Activated naive CD8-positive, alpha-beta T cell (primary cell): ENCODE results near the gene PPP1R8.
A peak's percentile ranks its signal among the peaks of the same experiment; 100 is the strongest.
"Not testable (repeated sequence)": the region's sequence is repeated elsewhere in the genome, so short reads cannot be mapped to it uniquely, and the experiment has no call there.

Experiments
- H3K27ac Mint-ChIP-seq: one replicate; pipeline ENCODE4 v1.8.0; 2021; ENCODE audit warnings: mixed read lengths
- H3K27me3 Mint-ChIP-seq: one replicate; pipeline ENCODE4 v1.8.0; 2021; ENCODE audit warnings: mixed read lengths
- H3K36me3 Mint-ChIP-seq: one replicate; pipeline ENCODE4 v1.8.0; 2021; ENCODE audit warnings: mixed read lengths
- H3K4me1 Mint-ChIP-seq: one replicate; pipeline ENCODE4 v1.8.0; 2021; ENCODE audit warnings: low read depth, mixed read lengths
- H3K4me3 Mint-ChIP-seq: one replicate; pipeline ENCODE4 v1.8.0; 2021; ENCODE audit warnings: mild to moderate bottlenecking, mixed read lengths
- H3K9me3 Mint-ChIP-seq: one replicate; pipeline ENCODE4 v1.8.0; 2021; ENCODE audit warnings: low read depth, mixed read lengths

PPP1R8 gene

DNA sequence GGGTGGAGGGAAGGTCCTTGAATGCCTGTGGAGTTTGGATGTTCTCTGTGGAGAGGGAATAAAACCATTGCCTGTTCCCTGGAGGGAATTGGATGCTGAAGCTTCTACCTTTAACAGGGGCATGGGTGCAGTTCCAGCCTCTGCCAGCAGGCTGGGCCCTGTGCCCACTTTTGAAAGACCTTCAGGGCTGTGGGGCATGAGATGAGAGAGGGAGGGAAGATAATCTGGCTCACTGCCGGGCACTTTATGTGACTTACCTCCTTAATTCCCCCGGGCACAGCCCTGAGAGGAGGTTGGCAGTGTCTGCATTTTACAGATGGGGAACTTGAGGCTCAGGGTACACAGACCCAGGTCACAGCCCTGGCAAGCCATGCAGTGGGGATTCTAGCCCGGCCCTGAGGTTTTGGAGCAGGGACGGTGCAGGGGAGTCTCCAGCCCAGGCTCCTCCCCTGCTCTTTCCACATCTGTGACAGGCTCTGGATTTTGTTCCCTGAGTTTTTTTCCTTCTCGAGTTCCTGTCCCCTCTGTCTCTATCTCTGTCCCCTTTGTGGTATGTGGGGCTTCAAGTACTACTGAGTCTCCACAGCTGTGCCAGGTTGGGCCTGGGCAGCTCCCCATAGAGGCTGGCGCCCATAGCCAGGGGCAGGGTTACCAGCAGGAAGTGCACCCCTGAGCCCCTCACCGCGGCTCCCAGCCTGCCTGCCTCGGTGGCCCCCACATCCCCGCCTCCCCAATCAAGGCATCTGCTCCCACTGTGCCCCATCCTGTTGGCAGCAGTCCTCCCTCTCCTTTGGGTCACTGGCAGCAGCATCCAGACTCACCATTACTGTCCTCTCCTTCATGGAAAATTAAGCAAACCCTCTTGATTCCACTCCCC lies 27.7 kb downstream of the PPP1R8 start:
- Mint-ChIP-seq H3K4me3 (no peak overlapping the region), H3K9me3 (no peaks in the 10 kb centered on the region), H3K27ac (no peak overlapping the region), H3K4me1 (peaks cover 16% of the 10 kb centered on the region), H3K36me3 (no peaks in the 10 kb centered on the region), H3K27me3 (no peaks in the 10 kb centered on the region)

DNA sequence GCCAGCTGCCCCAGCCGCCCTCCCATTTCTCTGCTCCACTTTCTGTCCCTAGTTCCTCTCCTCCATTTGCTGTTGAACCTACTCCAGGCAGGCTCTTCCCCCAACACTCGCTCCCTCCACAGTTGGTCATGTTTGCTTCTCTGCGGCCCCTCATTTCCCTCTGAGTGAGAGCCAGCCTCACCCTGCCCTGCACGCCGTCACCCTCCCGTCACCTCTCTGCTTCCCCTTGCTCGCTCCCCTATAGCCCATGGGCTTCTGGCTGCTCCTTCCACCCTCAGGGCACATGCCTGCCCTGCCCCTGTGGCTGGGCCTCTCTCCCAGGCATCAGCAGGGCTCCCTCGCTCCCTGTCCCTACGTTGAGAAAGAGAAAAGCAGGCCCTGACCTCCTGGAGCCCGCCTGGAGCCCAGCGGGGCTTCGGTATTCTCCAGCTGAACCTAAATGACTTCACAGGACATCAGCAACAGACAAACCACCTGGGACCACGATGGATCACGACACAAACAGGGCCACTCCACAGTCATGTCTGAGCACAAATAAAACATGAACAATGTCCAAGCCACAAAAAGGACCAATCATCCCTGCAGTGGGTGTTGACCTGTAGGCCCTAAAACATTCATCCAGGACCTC lies 28.5 kb downstream of the PPP1R8 start:
- peaks cover 22% of the 10 kb centered on the region for H3K4me1 Mint-ChIP-seq
- H3K27me3 Mint-ChIP-seq = no peaks in the 10 kb centered on the region
- no peaks in the 10 kb centered on the region for H3K9me3 Mint-ChIP-seq
- no peak overlapping the region for H3K27ac Mint-ChIP-seq
- H3K36me3 Mint-ChIP-seq = no peaks in the 10 kb centered on the region
- no peak overlapping the region for H3K4me3 Mint-ChIP-seq

DNA sequence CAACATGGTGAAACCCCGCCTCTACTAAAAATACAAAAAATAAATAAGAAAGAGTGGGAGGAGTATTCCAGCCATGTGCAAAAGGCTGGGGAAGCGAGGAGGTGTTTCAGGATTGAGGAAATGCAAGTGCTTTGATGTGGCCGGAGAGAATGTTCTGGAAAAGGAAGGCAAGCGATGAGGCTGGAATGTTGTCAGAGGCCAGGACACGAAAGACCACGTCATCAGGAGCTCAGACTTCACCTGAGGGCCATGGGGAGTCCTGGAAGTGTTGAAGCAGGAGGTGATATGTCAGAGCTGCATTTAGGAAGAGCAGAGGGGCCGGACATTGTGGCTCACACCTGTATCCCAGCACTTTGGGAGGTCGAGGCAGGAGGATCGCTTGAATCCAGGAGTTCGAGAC lies 30.9 kb downstream of the PPP1R8 start:
- no peak overlapping the region for H3K4me3 Mint-ChIP-seq
- H3K27me3 Mint-ChIP-seq = no peaks in the 10 kb centered on the region
- no peaks in the 10 kb centered on the region for H3K9me3 Mint-ChIP-seq
- H3K4me1 Mint-ChIP-seq = peaks cover 33% of the 10 kb centered on the region
- H3K27ac Mint-ChIP-seq = no peak overlapping the region
- H3K36me3 Mint-ChIP-seq = no peaks in the 10 kb centered on the region

DNA sequence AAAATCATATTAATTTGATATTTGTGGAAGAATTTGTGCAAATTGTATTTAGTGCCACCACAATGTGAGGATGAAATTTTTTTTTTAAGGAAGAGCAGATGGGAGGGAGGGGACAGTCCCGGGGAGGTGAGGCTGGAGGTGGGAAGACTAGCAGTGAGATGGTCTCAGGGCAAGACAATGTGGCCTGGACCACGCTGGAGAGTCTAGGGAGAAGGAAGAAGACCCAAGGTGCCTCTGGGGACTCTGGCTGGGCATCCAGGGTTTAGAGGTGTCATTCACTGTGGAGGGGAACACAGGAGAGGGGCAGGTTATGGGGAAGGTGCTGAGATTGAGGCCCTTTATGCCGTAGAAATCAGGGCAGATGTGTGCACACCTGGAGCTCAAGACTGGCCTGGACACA lies 31.4 kb downstream of the PPP1R8 start:
- Mint-ChIP-seq H3K4me3 (no peak overlapping the region), H3K36me3 (no peaks in the 10 kb centered on the region), H3K9me3 (no peaks in the 10 kb centered on the region), H3K27ac (no peak overlapping the region), H3K27me3 (no peaks in the 10 kb centered on the region), H3K4me1 (peaks cover 35% of the 10 kb centered on the region)

DNA sequence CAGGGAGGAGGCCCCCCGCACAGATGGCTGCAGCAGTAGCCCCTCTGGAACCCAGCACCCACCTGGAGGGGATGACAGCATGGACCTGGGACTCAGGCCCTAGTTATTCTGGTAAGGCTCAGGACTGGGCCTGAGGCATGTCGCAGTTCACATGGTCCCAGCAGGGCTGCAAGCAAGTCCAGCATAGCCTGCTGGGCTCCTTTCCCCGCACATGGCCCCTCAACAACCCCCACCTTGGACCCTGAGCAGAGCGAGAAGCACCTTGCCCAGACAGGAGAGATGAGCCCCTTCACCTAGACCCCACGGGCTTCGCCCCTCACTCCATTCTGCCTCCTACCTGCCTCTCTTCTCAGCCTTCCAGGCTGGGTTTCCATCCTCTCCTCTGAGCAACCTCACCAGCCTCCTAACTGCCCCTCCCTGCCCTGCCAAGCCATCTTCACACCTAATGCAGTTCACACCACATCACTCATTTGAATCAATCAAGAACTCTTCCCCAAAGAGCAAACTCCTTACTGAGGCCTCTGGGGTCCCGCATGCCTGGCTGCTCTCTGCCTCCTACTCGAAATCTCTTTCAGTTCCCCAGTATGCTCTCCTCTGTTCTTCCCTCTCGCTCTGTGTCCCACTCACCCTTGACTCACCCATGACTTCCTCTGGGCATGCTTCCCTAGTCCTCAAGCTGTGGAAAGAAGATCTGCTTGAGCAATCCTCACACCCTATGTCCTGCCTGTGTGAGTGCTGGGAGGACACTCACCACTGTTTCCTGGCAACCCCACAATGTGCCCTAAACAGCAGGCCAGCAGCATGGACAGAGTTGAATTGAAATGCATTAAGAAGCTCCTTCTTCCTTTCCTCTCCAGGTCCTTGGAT lies 32.3 kb downstream of the PPP1R8 start:
- no peaks in the 10 kb centered on the region for H3K36me3 Mint-ChIP-seq
- H3K4me1 Mint-ChIP-seq = peaks cover 38% of the 10 kb centered on the region
- no peak overlapping the region for H3K4me3 Mint-ChIP-seq
- no peaks in the 10 kb centered on the region for H3K9me3 Mint-ChIP-seq
- no peaks in the 10 kb centered on the region for H3K27me3 Mint-ChIP-seq
- peak overlapping the region; percentile 77 for H3K27ac Mint-ChIP-seq

DNA sequence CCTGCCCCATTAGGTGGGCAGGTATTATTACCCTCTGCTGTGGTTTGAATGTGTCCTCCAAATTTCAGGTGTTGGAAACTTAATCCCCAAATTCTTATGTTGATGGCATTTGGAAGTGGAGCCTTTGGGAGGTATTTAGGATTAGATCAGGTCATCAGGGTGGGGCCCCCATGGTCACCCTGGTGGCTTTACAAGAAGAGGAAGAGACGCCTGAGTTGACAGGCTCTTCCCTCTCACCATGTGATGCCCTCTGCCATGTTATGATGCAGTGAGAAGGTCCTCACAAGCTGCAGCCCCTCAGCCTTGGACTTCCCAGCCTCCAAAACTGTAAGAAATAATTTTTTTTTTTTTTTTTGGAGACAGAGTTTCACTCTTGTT lies 32.9 kb downstream of the PPP1R8 start:
- H3K27ac Mint-ChIP-seq = no peak overlapping the region
- peaks cover 38% of the 10 kb centered on the region for H3K4me1 Mint-ChIP-seq
- H3K27me3 Mint-ChIP-seq = no peaks in the 10 kb centered on the region
- no peaks in the 10 kb centered on the region for H3K36me3 Mint-ChIP-seq
- H3K9me3 Mint-ChIP-seq = no peaks in the 10 kb centered on the region
- no peak overlapping the region for H3K4me3 Mint-ChIP-seq

DNA sequence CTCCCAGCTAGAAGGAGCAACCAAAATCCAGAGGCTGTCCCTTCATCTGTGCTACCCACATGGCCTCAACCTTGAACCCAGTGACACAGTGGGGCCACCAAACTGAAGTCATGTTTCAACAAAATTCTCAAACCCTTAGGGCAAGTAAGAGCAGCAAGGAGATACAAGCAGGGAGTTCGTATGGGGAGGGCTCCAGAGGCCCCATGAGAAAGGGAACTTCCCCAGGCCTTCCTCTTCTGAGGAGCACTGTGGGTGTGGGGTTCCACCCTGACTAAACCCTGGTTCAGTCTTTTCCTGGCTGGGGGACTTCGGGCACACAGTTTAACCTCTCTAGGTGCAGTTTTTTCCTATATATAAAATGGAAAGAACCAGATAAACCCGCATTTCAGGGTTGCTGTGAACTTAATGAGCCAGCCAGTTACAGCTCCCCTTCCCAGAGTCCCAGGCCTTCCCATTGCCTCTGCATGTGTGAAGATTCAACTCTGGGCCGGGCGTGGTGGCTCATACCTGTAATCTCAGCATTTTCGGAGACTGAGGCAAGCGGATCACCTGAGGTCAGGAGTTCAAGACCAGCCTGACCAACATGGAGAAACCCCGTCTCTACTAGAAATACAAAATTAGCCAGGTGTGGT lies 33.8 kb downstream of the PPP1R8 start:
- Mint-ChIP-seq H3K27me3 (no peaks in the 10 kb centered on the region), H3K4me3 (peak overlapping the region; percentile 53), H3K36me3 (no peaks in the 10 kb centered on the region), H3K9me3 (no peaks in the 10 kb centered on the region), H3K4me1 (peaks cover 41% of the 10 kb centered on the region), H3K27ac (peak overlapping the region; percentile 94)

DNA sequence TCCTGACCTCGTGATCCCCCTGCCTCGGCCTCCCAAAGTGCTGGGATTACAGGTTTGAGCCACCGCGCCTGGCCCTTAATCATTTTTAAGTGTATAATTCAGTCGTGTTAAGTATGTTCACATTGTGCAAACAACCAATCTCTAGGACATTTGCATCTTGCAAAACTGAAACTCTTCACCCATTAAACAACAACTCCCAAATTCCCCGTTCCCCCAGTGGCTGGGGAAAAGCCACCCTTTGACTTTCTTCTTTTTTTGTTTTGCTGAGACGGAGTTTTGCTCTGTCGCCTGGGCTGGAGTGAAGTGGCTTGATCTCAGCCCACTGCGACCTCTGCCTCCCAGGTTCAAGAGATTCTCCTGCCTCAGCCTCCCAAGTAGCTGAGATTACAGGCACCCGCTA lies 35.2 kb downstream of the PPP1R8 start:
- Mint-ChIP-seq H3K4me3 (no peak overlapping the region), H3K9me3 (no peaks in the 10 kb centered on the region)

DNA sequence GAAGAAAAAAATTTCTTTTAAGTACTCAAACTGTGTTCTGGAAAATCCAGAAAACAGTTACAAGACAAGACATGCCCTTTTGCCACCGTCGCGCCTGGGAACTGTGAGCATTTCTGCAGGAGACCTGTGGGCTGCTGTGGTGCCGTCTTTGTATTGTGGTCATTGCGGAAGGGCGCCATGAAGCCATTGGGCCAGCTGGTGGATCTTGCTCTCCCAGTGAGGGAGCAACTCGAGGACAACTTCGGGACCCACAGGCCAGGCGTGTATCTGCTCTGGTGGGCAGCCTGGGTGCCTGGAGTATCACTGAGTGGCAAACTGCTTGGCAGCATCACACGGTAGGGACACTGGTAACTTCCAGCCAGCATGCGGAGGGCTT lies 38.0 kb downstream of the PPP1R8 start:
- no peaks in the 10 kb centered on the region for H3K36me3 Mint-ChIP-seq

More for the DNA sequence above, 35.2 kb downstream of the PPP1R8 start:
- Mint-ChIP-seq H3K4me1 (peaks cover 47% of the 10 kb centered on the region), H3K27me3 (no peaks in the 10 kb centered on the region), H3K36me3 (no peaks in the 10 kb centered on the region), H3K27ac (no peak overlapping the region)

DNA sequence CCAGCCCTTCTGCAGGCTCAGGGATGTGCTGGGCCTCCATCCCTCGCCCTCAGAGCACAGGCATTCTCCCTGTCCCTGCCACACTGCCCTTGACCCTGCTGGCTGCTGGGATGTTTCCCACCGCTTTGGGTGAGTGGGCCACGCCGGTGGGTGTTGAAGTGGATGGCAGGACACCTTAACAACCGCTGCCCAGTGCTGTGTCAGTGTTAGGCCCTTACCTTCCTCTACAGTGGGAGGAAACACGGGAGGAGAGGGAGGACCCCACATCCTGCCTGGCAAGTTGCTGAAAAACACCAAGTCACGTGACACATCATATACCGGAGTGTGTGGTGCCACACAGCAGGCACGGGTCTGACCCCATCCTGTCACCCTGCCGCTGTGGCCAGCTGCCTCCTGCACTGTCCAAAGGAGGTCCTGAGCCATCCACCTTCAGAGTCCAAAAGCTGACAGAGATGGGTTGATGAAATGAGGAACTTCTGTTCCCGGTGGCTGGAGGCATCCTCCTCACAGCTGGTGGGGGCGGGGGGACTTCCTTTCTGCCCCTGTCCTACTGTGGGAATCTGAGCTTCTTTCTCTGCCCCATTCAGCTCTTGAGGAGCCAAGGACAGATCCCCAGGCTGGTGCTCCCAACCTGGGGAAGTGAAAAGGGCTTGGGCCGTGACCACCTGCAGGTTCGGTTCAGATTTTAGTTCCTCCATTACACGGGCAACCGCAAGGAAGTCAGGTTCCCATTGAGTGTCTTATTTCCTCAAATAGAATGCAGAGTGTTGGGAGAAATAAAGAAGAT lies 38.5 kb downstream of the PPP1R8 start:
- Mint-ChIP-seq H3K4me1 (peaks cover 40% of the 10 kb centered on the region), H3K9me3 (no peaks in the 10 kb centered on the region), H3K27ac (peak overlapping the region; percentile 94), H3K36me3 (no peaks in the 10 kb centered on the region), H3K27me3 (no peaks in the 10 kb centered on the region), H3K4me3 (peak overlapping the region; percentile 77)

More for the DNA sequence above, 38.0 kb downstream of the PPP1R8 start:
- H3K4me1 Mint-ChIP-seq = peaks cover 43% of the 10 kb centered on the region
- peak overlapping the region; percentile 77 for H3K4me3 Mint-ChIP-seq
- H3K27ac Mint-ChIP-seq = peak overlapping the region; percentile 94
- H3K9me3 Mint-ChIP-seq = no peaks in the 10 kb centered on the region
- H3K27me3 Mint-ChIP-seq = no peaks in the 10 kb centered on the region

DNA sequence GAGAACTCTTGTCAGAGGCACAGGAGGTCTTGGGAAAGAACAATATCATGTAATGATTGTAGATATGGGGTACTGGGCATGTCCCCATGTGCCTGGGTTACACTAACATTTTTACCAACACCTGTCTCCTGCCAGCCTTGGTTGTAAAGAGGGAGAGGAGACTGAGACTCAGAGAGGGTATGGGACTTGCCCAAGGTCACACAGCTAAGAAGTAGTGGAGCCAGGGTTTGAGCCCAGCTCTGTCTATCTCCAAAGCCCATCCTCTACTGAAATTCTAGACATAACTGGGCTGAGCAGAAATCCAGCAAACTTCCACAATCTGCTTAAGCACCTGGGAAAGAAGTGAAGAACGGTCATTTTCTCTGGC lies 39.1 kb downstream of the PPP1R8 start:
- Mint-ChIP-seq H3K4me1 (peaks cover 38% of the 10 kb centered on the region), H3K9me3 (no peaks in the 10 kb centered on the region)

DNA sequence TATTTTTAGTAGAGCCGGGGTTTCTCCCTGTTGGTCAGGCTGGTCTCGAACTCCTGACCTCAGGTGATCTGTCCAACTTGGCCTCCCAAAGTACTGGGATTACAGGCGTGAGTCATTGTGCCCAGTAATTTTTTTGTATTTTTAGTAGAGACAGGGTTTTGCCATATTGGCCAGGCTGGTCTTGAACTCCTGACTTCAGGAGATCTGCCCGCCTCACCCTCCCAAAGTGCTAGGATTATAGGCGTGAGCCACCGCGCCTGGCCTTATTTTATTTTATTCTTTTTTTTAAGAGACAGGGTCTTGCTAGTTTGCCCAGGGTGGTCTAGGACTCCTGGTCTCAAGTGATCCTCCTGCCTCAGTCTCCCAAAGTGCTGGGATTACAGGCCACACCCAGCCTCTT lies 40.5 kb downstream of the PPP1R8 start:
- H3K9me3 Mint-ChIP-seq, H3K36me3 Mint-ChIP-seq, H3K27ac Mint-ChIP-seq, H3K27me3 Mint-ChIP-seq: not testable (repeated sequence)
- H3K4me3 Mint-ChIP-seq = peak overlapping the region; percentile 80
- peaks cover 42% of the 10 kb centered on the region for H3K4me1 Mint-ChIP-seq

More for the DNA sequence above, 39.1 kb downstream of the PPP1R8 start:
- Mint-ChIP-seq H3K36me3 (no peaks in the 10 kb centered on the region), H3K4me3 (peak overlapping the region; percentile 77), H3K27me3 (no peaks in the 10 kb centered on the region), H3K27ac (peak overlapping the region; percentile 94)

DNA sequence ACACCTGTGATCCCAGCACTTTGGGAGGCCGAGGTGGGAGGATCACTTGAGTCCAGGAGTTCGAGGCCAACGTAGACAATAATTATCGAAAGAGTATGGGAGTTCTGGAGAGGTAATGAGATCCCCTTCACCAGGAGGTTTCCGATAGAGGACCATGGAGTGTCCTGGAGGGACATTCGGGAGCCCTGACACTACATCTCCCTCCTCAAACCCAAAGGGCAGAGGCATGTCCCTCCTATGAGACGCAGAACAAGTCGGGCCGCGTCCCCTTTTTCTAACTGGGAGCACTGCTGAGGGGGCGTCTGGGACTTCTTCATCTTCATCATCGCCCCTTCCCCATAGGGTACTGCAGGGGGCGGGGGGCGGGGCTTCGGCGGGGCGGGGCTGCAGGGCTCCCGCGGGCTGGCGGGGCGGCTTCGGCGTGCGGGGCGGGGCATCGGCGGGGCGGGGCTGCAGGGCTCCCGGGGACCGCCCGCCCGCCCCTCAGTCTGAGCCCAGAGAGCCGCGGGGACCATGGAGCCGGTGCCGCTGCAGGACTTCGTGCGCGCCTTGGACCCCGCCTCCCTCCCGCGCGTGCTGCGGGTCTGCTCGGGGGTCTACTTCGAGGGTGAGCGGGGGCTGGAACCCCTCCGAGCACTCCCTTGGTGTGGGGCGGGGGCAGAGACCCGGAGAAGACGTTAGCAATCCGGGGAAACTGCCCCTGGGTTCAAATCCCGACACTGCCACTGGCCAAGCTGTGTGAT lies 41.6 kb downstream of the PPP1R8 start, which contains the start of gene THEMIS2:
TSS of gene THEMIS2 (plus strand) at position 486 of the 743 bp plus-strand sequence. CDS start at position 514, 28 bp downstream.
- H3K4me3 Mint-ChIP-seq = peak within 1 kb of the TSS; percentile 96
- H3K36me3 Mint-ChIP-seq = no peaks in the 10 kb centered on the region
- H3K9me3 Mint-ChIP-seq = no peaks in the 10 kb centered on the region
- no peaks in the 10 kb centered on the region for H3K27me3 Mint-ChIP-seq
- peak within 1 kb of the TSS; percentile 89 for H3K27ac Mint-ChIP-seq
- H3K4me1 Mint-ChIP-seq = peaks cover 45% of the 10 kb centered on the region
